Stimulated activated CD8-positive, alpha-beta memory T cell treated with anti-CD3 and anti-CD28 coated beads, Interleukin-7, amount 100 ng/mL, for 24 hours (primary cell): Measurements from ENCODE around the gene COL16A1.

Experiments
- DNase-seq: peaks from one replicate; pipeline ENCODE4 v3.0.0-alpha.2; 2020; ENCODE audit warnings: low read depth

COL16A1 gene

GRCh38 chr1:31648190-31648589, 55.6 kb downstream of the COL16A1 start:
- DNase-seq, result no peak

GRCh38 chr1:31647106-31647505, 56.7 kb downstream of the COL16A1 start:
- DNase-seq, result no peak

- no peak for DNase-seq
Measured at GRCh38 chr1:31646259-31646960, 57.4 kb downstream of the COL16A1 start.

- DNase-seq, result no peak
Measured at GRCh38 chr1:31645274-31645568, 58.6 kb downstream of the COL16A1 start.

GRCh38 chr1:31644560-31645273, 59.1 kb downstream of the COL16A1 start, which contains the start of gene PEF1:
PEF1 (minus strand) TSS chr1:31644876; CDS start chr1:31644864, 12 bp downstream.
- DNase-seq, result peak; percentile 99

GRCh38 chr1:31643976-31644559, 59.7 kb downstream of the COL16A1 start:
- no peak for DNase-seq

- DNase-seq, result no peak
Measured at GRCh38 chr1:31642897-31643296, 60.9 kb downstream of the COL16A1 start.

- DNase-seq, result no peak
Measured at GRCh38 chr1:31642366-31642765, 61.5 kb downstream of the COL16A1 start.

GRCh38 chr1:31640964-31641363, 62.9 kb downstream of the COL16A1 start:
- no peak for DNase-seq

- DNase-seq, result no peak
Measured at GRCh38 chr1:31640179-31640578, 63.6 kb downstream of the COL16A1 start.

GRCh38 chr1:31639543-31639942, 64.3 kb downstream of the COL16A1 start:
- no peak for DNase-seq

GRCh38 chr1:31637915-31638673, 65.7 kb downstream of the COL16A1 start:
- DNase-seq, result no peak

- no peak for DNase-seq
Measured at GRCh38 chr1:31633117-31633516, 70.7 kb downstream of the COL16A1 start.

- DNase-seq, result no peak
Measured at GRCh38 chr1:31632649-31633048, 71.2 kb downstream of the COL16A1 start.

- no peak for DNase-seq
Measured at GRCh38 chr1:31628931-31629556, 74.8 kb downstream of the COL16A1 start.

GRCh38 chr1:31627930-31628559, 75.8 kb downstream of the COL16A1 start:
- DNase-seq, result no peak

- no peak for DNase-seq
Measured at GRCh38 chr1:31627301-31627929, 76.4 kb downstream of the COL16A1 start.

GRCh38 chr1:31626223-31627207, 77.3 kb downstream of the COL16A1 start:
- DNase-seq, result no peak

GRCh38 chr1:31625561-31626222, 78.1 kb downstream of the COL16A1 start:
- DNase-seq, result no peak
